ENCODE data around the gene SDHAF3.

- TF ChIP-seq CTCF (IDR thresholded peaks at IDR 0.05) (no peak), POLR2AphosphoS5 (IDR thresholded peaks at IDR 0.05) (no peak), EP300 (IDR thresholded peaks at IDR 0.05) (no peak), POLR2A (IDR thresholded peaks at IDR 0.05) (no peak)
These were observed 9.1 kb downstream of the SDHAF3 start for GRCh38 chr7:97126483-97127171.

Data from stomach (tissue), 4 donors.